GM23248 (cell line): Measurements from ENCODE around the gene SLC8A1. TPM values are rescaled to one million over a fixed set of nuclear protein-coding genes. Genes with fewer than 3 reads are reported as not detected.

Experiments
- DNase-seq: peaks from one replicate; pipeline ENCODE4 v3.0.0-alpha.2; 2015
- H2AFZ ChIP-seq: fragments of 200-600 bp; sonication (generic); 2 replicates; pipeline ENCODE4 v1.6.1; 2016; ENCODE audit warnings: antibody characterized with exemption
- H3F3A ChIP-seq: fragments of 200-600 bp; sonication (generic); 2 replicates; pipeline ENCODE4 v1.6.1; 2016; ENCODE audit warnings: mild to moderate bottlenecking, antibody characterized with exemption, mixed run types; ENCODE audit not compliant: insufficient read depth
- H3K27ac ChIP-seq: fragments of 200-600 bp; sonication (generic); 2 replicates; pipeline ENCODE4 v1.5.1; 2016; ENCODE audit warnings: mild to moderate bottlenecking
- H3K27me3 ChIP-seq: fragments of 200-600 bp; sonication (generic); replicated peaks from 2 replicates; pipeline ENCODE4 v1.6.1; 2016; ENCODE audit warnings: mild to moderate bottlenecking; ENCODE audit not compliant: insufficient read depth
- H3K36me3 ChIP-seq: fragments of 200-600 bp; sonication (generic); 2 replicates; pipeline ENCODE4 v1.6.1; 2016; ENCODE audit warnings: low read depth, mild to moderate bottlenecking
- H3K4me1 ChIP-seq: fragments of 200-600 bp; sonication (generic); 2 replicates; pipeline ENCODE4 v1.6.1; 2016; ENCODE audit warnings: mild to moderate bottlenecking; ENCODE audit not compliant: insufficient read depth
- H3K4me2 ChIP-seq: fragments of 200-600 bp; sonication (generic); one replicate; pipeline ENCODE4 v1.6.1; 2016; ENCODE audit warnings: mild to moderate bottlenecking; ENCODE audit not compliant: unreplicated experiment
- H3K4me3 ChIP-seq: fragments of 200-600 bp; sonication (generic); 2 replicates; pipeline ENCODE4 v1.5.1; 2016; ENCODE audit warnings: mild to moderate bottlenecking
- H3K79me2 ChIP-seq: fragments of 200-600 bp; sonication (generic); 2 replicates; pipeline ENCODE4 v1.6.1; 2016; ENCODE audit warnings: mild to moderate bottlenecking; ENCODE audit not compliant: insufficient read depth
- H3K9ac ChIP-seq: fragments of 200-600 bp; sonication (generic); 2 replicates; pipeline ENCODE4 v1.6.1; 2016; ENCODE audit warnings: mild to moderate bottlenecking
- H3K9me2 ChIP-seq: fragments of 200-600 bp; sonication (generic); 2 replicates; pipeline ENCODE4 v1.6.1; 2016; ENCODE audit warnings: mixed run types, mild to moderate bottlenecking, moderate library complexity; ENCODE audit not compliant: insufficient read depth
- H3K9me3 ChIP-seq: fragments of 200-600 bp; sonication (generic); one replicate; pipeline ENCODE4 v1.6.1; 2017; ENCODE audit warnings: low read depth
- H4K20me1 ChIP-seq: fragments of 200-600 bp; sonication (generic); 2 replicates; pipeline ENCODE4 v1.6.0; 2016; ENCODE audit not compliant: insufficient read depth
- EZH2 ChIP-seq: fragments of 200-600 bp; sonication (generic); IDR thresholded peaks from 2 replicates; pipeline ENCODE4 v1.6.1; 2018; ENCODE audit warnings: antibody characterized with exemption, mild to moderate bottlenecking; ENCODE audit not compliant: insufficient read depth, poor library complexity, severe bottlenecking
- EZH2phosphoT487 ChIP-seq: fragments of 200-600 bp; sonication (generic); IDR thresholded peaks from 2 replicates; pipeline ENCODE4 v1.6.1; 2018; ENCODE audit warnings: antibody characterized with exemption, moderate library complexity, mild to moderate bottlenecking, low read depth; ENCODE audit not compliant: insufficient read depth
- WGBS, 2 experiments: methylation state at CpG; one replicate each; pipeline ENCODE4 v1.1.6; 2015 to 2017; ENCODE audit warnings: low lambda C conversion rate in 2 of 2, low coverage in 1 of 2; ENCODE audit errors: missing lambda C conversion rate in 2 of 2; 5-methylcytosine and 5-hydroxymethylcytosine counted together
- in situ Hi-C: fragments of 300-500 bp; cut with MboI; formaldehyde crosslinking; loops from 2 replicates; pipeline ENCODE4 v1.15.0; 2020
- polyA plus RNA-seq: library from polyadenylated mRNA; unstranded; fragments of >200 nt; fragmentation: Nextera tagmentation; extraction: Ambion mirVana; gene quantifications from 2 replicates; pipeline ENCODE4 v1.2.1, GENCODE V29; 2016
- total RNA-seq: library from RNA; depleted of rRNA; stranded (reverse); fragments of >200 nt; shearing (Covaris generic); gene quantifications from 2 replicates; pipeline ENCODE4 v1.2.3, GENCODE V29; 2014

Gene SLC8A1
- total and polyA plus RNA-seq, 2 experiments from 2014 or later: 13.8 to 83.4 TPM

DNA sequence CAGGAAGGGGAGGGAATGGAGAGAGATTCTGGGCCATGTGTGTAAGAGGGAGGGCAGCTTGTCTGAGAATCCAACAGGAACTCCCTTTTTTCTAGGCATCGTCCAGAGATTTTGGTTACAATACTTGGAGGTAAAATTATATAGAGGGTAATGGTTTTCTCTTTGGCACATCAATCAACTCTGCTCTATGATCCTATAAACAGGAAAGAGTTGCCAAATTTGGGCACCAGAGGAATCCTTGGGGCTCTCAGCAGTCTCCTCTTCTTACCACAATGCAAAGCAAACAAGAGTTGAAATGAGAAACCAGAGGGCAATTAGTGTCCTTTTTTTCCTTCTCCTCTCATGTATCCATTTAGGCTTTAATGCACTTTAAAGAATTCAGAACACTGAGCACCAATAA, 243.4 kb downstream of the SLC8A1 start:
- 75 to 84% methylated on average over 1 of the region's 1 CpG for WGBS, 2 experiments
- Histone ChIP-seq H3K9me3 (no peaks in the 10 kb centered on the region), H3K4me1 (peaks cover 39% of the 10 kb centered on the region), H3K4me3 (no peak overlapping the region), H3K9ac (no peak overlapping the region), H3K9me2 (no peaks in the 10 kb centered on the region), H2AFZ (no peak overlapping the region), H3K4me2 (no peak overlapping the region), H3K27me3 (no peaks in the 10 kb centered on the region), H3K27ac (no peak overlapping the region), H4K20me1 (no peaks in the 10 kb centered on the region), H3F3A (peaks cover 25% of the 10 kb centered on the region), H3K79me2 (no peaks in the 10 kb centered on the region), H3K36me3 (no peaks in the 10 kb centered on the region; the same call in 1 of the 2 replicates)
- TF ChIP-seq EZH2phosphoT487 (no peak), EZH2 (no peak)
- in situ Hi-C loops: no loop called here
- DNase-seq: no peak

- no peaks in the 10 kb centered on the region for H3K79me2 ChIP-seq
- peaks cover 44% of the 10 kb centered on the region for H3F3A ChIP-seq
- H3K9me3 ChIP-seq: no peaks in the 10 kb centered on the region
- H3K36me3 ChIP-seq: no peaks in the 10 kb centered on the region; the same call in 1 of the 2 replicates
- in situ Hi-C loops: no loop called here
- H2AFZ ChIP-seq: no peak overlapping the region
- H3K4me2 ChIP-seq: no peak overlapping the region
- peaks cover 56% of the 10 kb centered on the region for H3K4me1 ChIP-seq
- no peaks in the 10 kb centered on the region for H3K9me2 ChIP-seq
- DNase-seq: peak; percentile 39
- H3K4me3 ChIP-seq: no peak overlapping the region
- peak overlapping the region; percentile 44; the same call in 1 of the 2 replicates for H3K27ac ChIP-seq
- no peak for TF ChIP-seq EZH2
- TF ChIP-seq EZH2phosphoT487: no peak
- 86 to 89% methylated on average over 4 of the region's 4 CpGs for WGBS, 2 experiments
- no peaks in the 10 kb centered on the region for H4K20me1 ChIP-seq
- H3K27me3 ChIP-seq: no peaks in the 10 kb centered on the region
- H3K9ac ChIP-seq: no peak overlapping the region
These were observed 247.6 kb downstream of the SLC8A1 start for GRCh38 chr2:40204268-40204667.

GRCh38 chr2:40202798-40203400, 249.0 kb downstream of the SLC8A1 start:
- Histone ChIP-seq H3K27ac (peak overlapping the region; percentile 44), H3K79me2 (no peaks in the 10 kb centered on the region), H3K27me3 (no peaks in the 10 kb centered on the region), H3F3A (peaks cover 39% of the 10 kb centered on the region), H3K9ac (no peak overlapping the region), H3K9me3 (no peaks in the 10 kb centered on the region), H3K9me2 (no peaks in the 10 kb centered on the region), H3K4me1 (peaks cover 55% of the 10 kb centered on the region), H4K20me1 (no peaks in the 10 kb centered on the region), H3K4me2 (peak overlapping the region; percentile 14), H2AFZ (peak overlapping the region; percentile 25; the same call in 1 of the 2 replicates), H3K4me3 (no peak overlapping the region), H3K36me3 (no peaks in the 10 kb centered on the region; the same call in 1 of the 2 replicates)
- WGBS, 2 experiments: 0% methylated on average over 1 of the region's 1 CpG
- in situ Hi-C loops: no loop called here
- peak; percentile 57 for DNase-seq
- TF ChIP-seq EZH2: no peak
- TF ChIP-seq EZH2phosphoT487: no peak

DNA sequence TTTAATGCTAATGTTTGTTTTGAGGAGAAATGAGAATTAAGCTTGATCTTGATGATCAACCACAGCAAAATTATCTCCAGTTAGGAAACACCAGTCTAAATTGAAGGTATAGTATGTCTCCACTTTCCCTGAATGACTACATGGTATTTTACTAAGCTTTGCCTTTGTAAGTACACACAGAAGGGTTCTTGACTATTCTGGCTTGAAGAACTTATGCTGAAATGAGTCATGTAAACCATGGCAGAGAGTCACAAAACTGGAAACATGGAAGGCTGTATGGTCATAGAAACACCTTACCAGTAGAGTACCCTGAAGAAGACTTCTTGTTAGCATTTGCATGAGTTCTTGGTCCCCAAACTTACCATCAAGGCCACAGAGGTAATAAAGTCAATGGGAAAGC, 250.5 kb downstream of the SLC8A1 start:
- no peak for TF ChIP-seq EZH2
- no peak for TF ChIP-seq EZH2phosphoT487
- in situ Hi-C loops: no loop called here
- Histone ChIP-seq H3F3A (peaks cover 39% of the 10 kb centered on the region), H3K36me3 (no peaks in the 10 kb centered on the region; the same call in 1 of the 2 replicates), H3K9ac (no peak overlapping the region), H3K9me2 (no peaks in the 10 kb centered on the region), H3K79me2 (no peaks in the 10 kb centered on the region), H3K27ac (peak overlapping the region; percentile 71), H3K27me3 (no peaks in the 10 kb centered on the region), H2AFZ (no peak overlapping the region), H3K4me3 (no peak overlapping the region), H3K4me1 (peaks cover 52% of the 10 kb centered on the region), H4K20me1 (no peaks in the 10 kb centered on the region), H3K4me2 (peak overlapping the region; percentile 46), H3K9me3 (no peaks in the 10 kb centered on the region)
- DNase-seq: peak; percentile 56
